IPS-20b (cell line): Measurements from ENCODE around the gene FAM177B.

Experiments used
- H3K27ac ChIP-seq: one replicate; pipeline ENCODE4 v1.5.1; 2013; ENCODE audit warnings: low read length
- H3K27me3 ChIP-seq: 2 replicates; pipeline ENCODE4 v1.6.1; 2013; ENCODE audit warnings: mild to moderate bottlenecking, low read length, inconsistent platforms; ENCODE audit not compliant: insufficient read depth
- H3K36me3 ChIP-seq: 2 replicates; pipeline ENCODE4 v1.6.1; 2013; ENCODE audit warnings: low read depth, mild to moderate bottlenecking, inconsistent platforms, low read length, moderate library complexity; ENCODE audit not compliant: insufficient read depth
- H3K4me1 ChIP-seq: 2 replicates; pipeline ENCODE4 v1.6.1; 2013; ENCODE audit warnings: mild to moderate bottlenecking, control low read depth, inconsistent platforms, low read length, moderate library complexity; ENCODE audit not compliant: insufficient read depth
- H3K4me3 ChIP-seq: 2 replicates; pipeline ENCODE4 v1.5.1; 2013; ENCODE audit warnings: mild to moderate bottlenecking, low read length, inconsistent platforms
- H3K9ac ChIP-seq: 2 replicates; pipeline ENCODE4 v1.6.1; 2013; ENCODE audit warnings: low read depth, mild to moderate bottlenecking, inconsistent platforms, low read length, moderate library complexity
- H3K9me3 ChIP-seq: 2 replicates; pipeline ENCODE4 v1.6.1; 2013; ENCODE audit warnings: mild to moderate bottlenecking, low read depth, low read length, inconsistent platforms; ENCODE audit not compliant: insufficient read depth

Gene FAM177B

GRCh38 chr1:222769181-222769580 lies 32.2 kb downstream of the FAM177B start:
- Histone ChIP-seq H3K9ac (no peak overlapping the region), H3K36me3 (no peaks in the 10 kb centered on the region), H3K27ac (no peak overlapping the region), H3K27me3 (no peaks in the 10 kb centered on the region), H3K9me3 (peaks cover 23% of the 10 kb centered on the region), H3K4me3 (no peak overlapping the region), H3K4me1 (no peaks in the 10 kb centered on the region)

- Histone ChIP-seq H3K9ac (no peak overlapping the region), H3K27ac (no peak overlapping the region), H3K4me1 (no peaks in the 10 kb centered on the region), H3K9me3 (peaks cover 23% of the 10 kb centered on the region), H3K4me3 (no peak overlapping the region), H3K36me3 (no peaks in the 10 kb centered on the region), H3K27me3 (no peaks in the 10 kb centered on the region)
Observed at GRCh38 chr1:222769971-222770620, 33.1 kb downstream of the FAM177B start.

- H3K36me3 ChIP-seq: no peaks in the 10 kb centered on the region
- no peak overlapping the region for H3K4me3 ChIP-seq
- no peaks in the 10 kb centered on the region for H3K27me3 ChIP-seq
- no peak overlapping the region for H3K27ac ChIP-seq
- H3K4me1 ChIP-seq: no peaks in the 10 kb centered on the region
- peaks cover 23% of the 10 kb centered on the region for H3K9me3 ChIP-seq
- no peak overlapping the region for H3K9ac ChIP-seq
Observed at GRCh38 chr1:222772996-222773379, 36.0 kb downstream of the FAM177B start.

GRCh38 chr1:222777463-222777862 lies 40.5 kb downstream of the FAM177B start:
- no peak overlapping the region for H3K4me3 ChIP-seq
- no peak overlapping the region for H3K9ac ChIP-seq
- no peaks in the 10 kb centered on the region for H3K4me1 ChIP-seq
- H3K27ac ChIP-seq: no peak overlapping the region
- no peaks in the 10 kb centered on the region for H3K9me3 ChIP-seq
- H3K36me3 ChIP-seq: no peaks in the 10 kb centered on the region
- no peaks in the 10 kb centered on the region for H3K27me3 ChIP-seq

- Histone ChIP-seq H3K9ac (no peak overlapping the region), H3K9me3 (no peaks in the 10 kb centered on the region), H3K27me3 (no peaks in the 10 kb centered on the region), H3K4me1 (no peaks in the 10 kb centered on the region), H3K4me3 (no peak overlapping the region), H3K36me3 (no peaks in the 10 kb centered on the region), H3K27ac (no peak overlapping the region)
Observed at GRCh38 chr1:222777977-222778376, 41.0 kb downstream of the FAM177B start.

GRCh38 chr1:222781251-222781650 lies 44.2 kb downstream of the FAM177B start:
- no peak overlapping the region for H3K4me3 ChIP-seq

GRCh38 chr1:222783051-222783450 lies 46.0 kb downstream of the FAM177B start:
- no peaks in the 10 kb centered on the region for H3K9me3 ChIP-seq
- no peaks in the 10 kb centered on the region for H3K4me1 ChIP-seq
- H3K9ac ChIP-seq: no peak overlapping the region
- H3K36me3 ChIP-seq: no peaks in the 10 kb centered on the region
- no peak overlapping the region for H3K4me3 ChIP-seq
- no peak overlapping the region for H3K27ac ChIP-seq
- H3K27me3 ChIP-seq: no peaks in the 10 kb centered on the region

More at GRCh38 chr1:222781251-222781650, 44.2 kb downstream of the FAM177B start:
- no peaks in the 10 kb centered on the region for H3K36me3 ChIP-seq
- no peaks in the 10 kb centered on the region for H3K9me3 ChIP-seq
- H3K9ac ChIP-seq: no peak overlapping the region
- H3K27me3 ChIP-seq: no peaks in the 10 kb centered on the region
- H3K27ac ChIP-seq: no peak overlapping the region
- no peaks in the 10 kb centered on the region for H3K4me1 ChIP-seq

GRCh38 chr1:222784371-222784770 lies 47.4 kb downstream of the FAM177B start:
- Histone ChIP-seq H3K27ac (no peak overlapping the region), H3K36me3 (no peaks in the 10 kb centered on the region), H3K4me3 (no peak overlapping the region), H3K9ac (no peak overlapping the region), H3K4me1 (no peaks in the 10 kb centered on the region), H3K27me3 (no peaks in the 10 kb centered on the region), H3K9me3 (no peaks in the 10 kb centered on the region)

GRCh38 chr1:222784916-222785315 lies 47.9 kb downstream of the FAM177B start:
- Histone ChIP-seq H3K9me3 (no peaks in the 10 kb centered on the region), H3K4me1 (no peaks in the 10 kb centered on the region), H3K27ac (no peak overlapping the region), H3K4me3 (no peak overlapping the region), H3K9ac (no peak overlapping the region), H3K36me3 (no peaks in the 10 kb centered on the region), H3K27me3 (no peaks in the 10 kb centered on the region)

GRCh38 chr1:222785529-222785928 lies 48.5 kb downstream of the FAM177B start:
- H3K9me3 ChIP-seq: no peaks in the 10 kb centered on the region
- H3K4me3 ChIP-seq: no peak overlapping the region
- H3K4me1 ChIP-seq: no peaks in the 10 kb centered on the region
- no peaks in the 10 kb centered on the region for H3K36me3 ChIP-seq
- no peak overlapping the region for H3K27ac ChIP-seq
- no peak overlapping the region for H3K9ac ChIP-seq
- H3K27me3 ChIP-seq: no peaks in the 10 kb centered on the region

- Histone ChIP-seq H3K9me3 (no peaks in the 10 kb centered on the region), H3K9ac (no peak overlapping the region), H3K27me3 (0 out of 2 replicates have a peak, but pooled peaks cover 5% of the 10 kb centered on the region), H3K4me1 (no peaks in the 10 kb centered on the region), H3K4me3 (no peak overlapping the region), H3K27ac (no peak overlapping the region), H3K36me3 (no peaks in the 10 kb centered on the region)
Observed at GRCh38 chr1:222786121-222786520, 49.1 kb downstream of the FAM177B start.

- Histone ChIP-seq H3K9me3 (no peaks in the 10 kb centered on the region), H3K27me3 (0 out of 2 replicates have a peak, but pooled peaks cover 7% of the 10 kb centered on the region), H3K4me3 (no peak overlapping the region), H3K27ac (no peak overlapping the region), H3K36me3 (no peaks in the 10 kb centered on the region), H3K4me1 (no peaks in the 10 kb centered on the region), H3K9ac (no peak overlapping the region)
Observed at GRCh38 chr1:222787729-222788128, 50.7 kb downstream of the FAM177B start.
